HepG2 (cell line): ENCODE data around the gene MCTS1. TPM values are rescaled to one million over a fixed set of nuclear protein-coding genes. Genes with fewer than 3 reads are reported as not detected.
A peak's percentile ranks its signal among the peaks of the same experiment; 100 is the strongest.

ENCODE experiments used
- CAMTA2 ChIP-seq: sonication (generic); formaldehyde crosslinking; IDR thresholded peaks from 2 replicates; pipeline ENCODE4 v1.4.0; 2020; ENCODE audit warnings: mild to moderate bottlenecking, missing genetic modification reagents, borderline replicate concordance
- ESRRA ChIP-seq: sonication (generic); formaldehyde crosslinking; IDR thresholded peaks from 2 replicates; pipeline ENCODE4 v1.5.1; 2020; ENCODE audit warnings: mild to moderate bottlenecking, low read depth, missing genetic modification reagents
- MZF1 ChIP-seq: sonication (generic); formaldehyde crosslinking; IDR thresholded peaks from 2 replicates; pipeline ENCODE4 v1.8.1; 2023; ENCODE audit warnings: mild to moderate bottlenecking, missing genetic modification reagents, borderline replicate concordance
- NAIF1 ChIP-seq: sonication (generic); formaldehyde crosslinking; IDR thresholded peaks from 2 replicates; pipeline ENCODE4 v1.5.0; 2020; ENCODE audit warnings: mild to moderate bottlenecking, missing genetic modification reagents, borderline replicate concordance
- PRDM15 ChIP-seq: sonication (generic); formaldehyde crosslinking; IDR thresholded peaks from 2 replicates; pipeline ENCODE4 v1.4.0; 2020; ENCODE audit warnings: missing genetic modification reagents
- PRMT3 ChIP-seq: sonication (generic); formaldehyde crosslinking; IDR thresholded peaks from 2 replicates; pipeline ENCODE4 v1.8.1; 2022; ENCODE audit warnings: low read depth, mild to moderate bottlenecking, moderate library complexity, missing genetic modification reagents, borderline replicate concordance
- SIX4 ChIP-seq: sonication (generic); formaldehyde crosslinking; IDR thresholded peaks from 2 replicates; pipeline ENCODE4 v1.4.0; 2020; ENCODE audit warnings: missing genetic modification reagents
- SOX5 ChIP-seq: IDR thresholded peaks from 2 replicates; pipeline ENCODE4 v1.6.1; 2016; ENCODE audit warnings: borderline replicate concordance
- ZBTB49 ChIP-seq: sonication (generic); formaldehyde crosslinking; IDR thresholded peaks from 2 replicates; pipeline ENCODE4 v1.4.0; 2020; ENCODE audit warnings: missing genetic modification reagents, borderline replicate concordance
- ZNF10 ChIP-seq: sonication (generic); formaldehyde crosslinking; IDR thresholded peaks from 2 replicates; pipeline ENCODE4 v1.4.0; 2020; ENCODE audit warnings: mild to moderate bottlenecking, low read depth, missing genetic modification reagents, borderline replicate concordance
- ZNF546 ChIP-seq: sonication (generic); formaldehyde crosslinking; conservative IDR thresholded peaks from 2 replicates; pipeline ENCODE4 v1.8.1; 2023; ENCODE audit warnings: mild to moderate bottlenecking, missing genetic modification reagents
- ZNF883 ChIP-seq: sonication (generic); formaldehyde crosslinking; IDR thresholded peaks from 2 replicates; pipeline ENCODE4 v1.5.1; 2020; ENCODE audit warnings: mild to moderate bottlenecking, missing genetic modification reagents; ENCODE audit errors: not compliant biosample characterization
- ZSCAN29 ChIP-seq: sonication (generic); formaldehyde crosslinking; conservative IDR thresholded peaks from 2 replicates; pipeline ENCODE4 v1.4.0; 2020; ENCODE audit warnings: mild to moderate bottlenecking, missing genetic modification reagents
- polyA plus RNA-seq, 8 experiments: library from polyadenylated mRNA; depleted of rRNA in 3 of 8; stranded (reverse) in 7 of 8; unstranded in 1 of 8; fragments of >200 nt; fragmentation: Illumina TruSeq in 4 of 8; extraction: Trizol in 4 of 8; gene quantifications; 2 replicates each; pipeline versions ENCODE4 v1.2.1 to v1.2.3, GENCODE V29; 2011 to 2016; ENCODE audit warnings: low read depth in 4 of 8, missing spikeins in 1 of 8, mixed read lengths in 1 of 8; ENCODE audit not compliant: insufficient read depth in 1 of 8
- total RNA-seq, 5 experiments: library from RNA; depleted of rRNA; stranded (reverse); fragments of >200 nt; fragmentation: Illumina TruSeq; extraction: Trizol; gene quantifications; 2 replicates each; pipeline ENCODE4 v1.2.3, GENCODE V29; 2016; ENCODE audit warnings: low read depth in 1 of 5
- TF ChIP-seq, protein P1 (sequence below): sonication (generic); formaldehyde crosslinking; IDR thresholded peaks from 2 replicates; pipeline ENCODE4 v1.8.0; 2022; ENCODE audit warnings: low read depth, missing genetic modification reagents
- TF ChIP-seq, protein P2 (sequence below): sonication (generic); formaldehyde crosslinking; IDR thresholded peaks from 2 replicates; pipeline ENCODE4 v1.4.0; 2020; ENCODE audit warnings: missing genetic modification reagents, mild to moderate bottlenecking, borderline replicate concordance
- TF ChIP-seq, protein P3 (sequence below): sonication (generic); formaldehyde crosslinking; conservative IDR thresholded peaks from 2 replicates; pipeline ENCODE4 v1.4.0; 2020; ENCODE audit warnings: missing genetic modification reagents

The MCTS1 gene
- total and polyA plus RNA-seq, 2 of the 13 experiments (the other 11 are each of a cell fraction or from before 2014, with no cell fraction given): 30.1 to 59.0 TPM

DNA sequence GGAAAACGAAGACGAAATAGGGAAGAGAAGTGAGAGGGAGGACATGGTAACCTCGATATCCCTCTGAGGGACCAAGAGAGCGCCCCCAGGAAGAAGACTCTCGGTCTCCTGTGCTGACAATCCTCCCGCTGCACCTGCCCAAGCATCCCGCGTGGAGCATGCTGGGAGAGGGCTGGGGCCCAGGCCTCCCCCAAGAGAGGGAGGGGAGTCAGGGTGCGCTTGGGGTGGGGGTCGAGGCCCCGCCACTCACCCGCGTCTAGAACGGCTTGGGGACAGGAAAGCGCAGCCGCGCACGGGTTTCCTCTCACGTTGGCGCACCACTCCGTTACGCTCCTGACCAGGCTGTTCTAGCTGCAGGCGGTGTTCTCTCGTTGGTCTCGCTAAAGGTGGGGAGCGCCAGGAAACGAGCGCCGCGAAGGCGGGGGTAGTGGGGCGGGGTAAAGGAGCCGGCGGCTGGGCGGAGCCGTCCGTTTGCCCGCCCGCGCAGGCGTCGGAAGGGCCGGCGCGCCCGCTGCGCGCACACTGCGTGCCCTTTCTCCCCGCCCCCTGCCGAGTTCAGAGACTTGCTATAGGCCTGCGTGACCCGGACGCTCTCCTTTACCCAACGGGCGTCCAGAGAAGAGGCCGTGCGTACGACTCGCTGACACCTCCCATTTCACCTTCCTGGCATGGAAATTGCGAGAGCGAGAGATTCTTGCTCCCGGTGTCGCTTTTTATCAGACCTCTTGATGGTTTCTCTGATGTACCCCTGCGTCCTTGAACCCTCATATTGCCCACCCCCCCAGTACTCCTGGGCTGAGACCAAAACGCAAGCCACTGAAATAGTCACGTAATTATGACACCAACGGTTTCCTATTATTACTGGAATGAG is 26.0 kb downstream of the MCTS1 start, which contains the start of gene C1GALT1C1 (continued):
- TF ChIP-seq PRDM15 (CRISPR knock-in tag): no peak
- peak; percentile 50 for TF ChIP-seq ZNF883
- TF ChIP-seq SOX5 (CRISPR knock-in tag): no peak
- TF ChIP-seq ZNF10 (CRISPR knock-in tag): no peak
- TF ChIP-seq PRMT3 (CRISPR knock-in tag): no peak
- no peak for TF ChIP-seq ZNF546 (CRISPR knock-in tag)
- no peak for TF ChIP-seq ZSCAN29 (CRISPR knock-in tag)
- TF ChIP-seq, protein P1, sequence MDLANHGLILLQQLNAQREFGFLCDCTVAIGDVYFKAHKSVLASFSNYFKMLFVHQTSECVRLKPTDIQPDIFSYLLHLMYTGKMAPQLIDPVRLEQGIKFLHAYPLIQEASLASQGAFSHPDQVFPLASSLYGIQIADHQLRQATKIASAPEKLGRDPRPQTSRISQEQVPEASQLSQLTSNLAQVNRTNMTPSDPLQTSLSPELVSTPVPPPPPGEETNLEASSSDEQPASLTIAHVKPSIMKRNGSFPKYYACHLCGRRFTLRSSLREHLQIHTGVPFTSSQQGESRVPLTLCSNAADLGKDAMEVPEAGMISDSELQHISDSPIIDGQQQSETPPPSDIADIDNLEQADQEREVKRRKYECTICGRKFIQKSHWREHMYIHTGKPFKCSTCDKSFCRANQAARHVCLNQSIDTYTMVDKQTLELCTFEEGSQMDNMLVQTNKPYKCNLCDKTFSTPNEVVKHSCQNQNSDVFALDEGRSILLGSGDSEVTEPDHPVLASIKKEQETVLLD (CRISPR knock-in tag): peak; percentile 35; the same call in 1 of the 2 replicates
- TF ChIP-seq NAIF1 (CRISPR knock-in tag): no peak
- no peak for TF ChIP-seq MZF1 (CRISPR knock-in tag)
- no peak for TF ChIP-seq SIX4
- TF ChIP-seq, protein P2, sequence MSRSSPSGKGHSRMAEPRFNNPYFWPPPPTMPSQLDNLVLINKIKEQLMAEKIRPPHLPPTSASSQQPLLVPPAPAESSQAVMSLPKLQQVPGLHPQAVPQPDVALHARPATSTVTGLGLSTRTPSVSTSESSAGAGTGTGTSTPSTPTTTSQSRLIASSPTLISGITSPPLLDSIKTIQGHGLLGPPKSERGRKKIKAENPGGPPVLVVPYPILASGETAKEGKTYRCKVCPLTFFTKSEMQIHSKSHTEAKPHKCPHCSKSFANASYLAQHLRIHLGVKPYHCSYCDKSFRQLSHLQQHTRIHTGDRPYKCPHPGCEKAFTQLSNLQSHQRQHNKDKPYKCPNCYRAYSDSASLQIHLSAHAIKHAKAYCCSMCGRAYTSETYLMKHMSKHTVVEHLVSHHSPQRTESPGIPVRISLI (CRISPR knock-in tag): no peak
- TF ChIP-seq ESRRA (CRISPR knock-in tag): no peak
- TF ChIP-seq, protein P3, sequence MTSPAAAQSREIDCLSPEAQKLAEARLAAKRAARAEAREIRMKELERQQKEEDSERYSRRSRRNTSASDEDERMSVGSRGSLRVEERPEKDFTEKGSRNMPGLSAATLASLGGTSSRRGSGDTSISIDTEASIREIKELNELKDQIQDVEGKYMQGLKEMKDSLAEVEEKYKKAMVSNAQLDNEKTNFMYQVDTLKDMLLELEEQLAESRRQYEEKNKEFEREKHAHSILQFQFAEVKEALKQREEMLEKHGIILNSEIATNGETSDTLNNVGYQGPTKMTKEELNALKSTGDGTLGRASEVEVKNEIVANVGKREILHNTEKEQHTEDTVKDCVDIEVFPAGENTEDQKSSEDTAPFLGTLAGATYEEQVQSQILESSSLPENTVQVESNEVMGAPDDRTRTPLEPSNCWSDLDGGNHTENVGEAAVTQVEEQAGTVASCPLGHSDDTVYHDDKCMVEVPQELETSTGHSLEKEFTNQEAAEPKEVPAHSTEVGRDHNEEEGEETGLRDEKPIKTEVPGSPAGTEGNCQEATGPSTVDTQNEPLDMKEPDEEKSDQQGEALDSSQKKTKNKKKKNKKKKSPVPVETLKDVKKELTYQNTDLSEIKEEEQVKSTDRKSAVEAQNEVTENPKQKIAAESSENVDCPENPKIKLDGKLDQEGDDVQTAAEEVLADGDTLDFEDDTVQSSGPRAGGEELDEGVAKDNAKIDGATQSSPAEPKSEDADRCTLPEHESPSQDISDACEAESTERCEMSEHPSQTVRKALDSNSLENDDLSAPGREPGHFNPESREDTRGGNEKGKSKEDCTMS (CRISPR knock-in tag): no peak
- TF ChIP-seq ZBTB49: no peak
- no peak for TF ChIP-seq CAMTA2
